ENCODE results near the gene SLC43A3.
"Not testable (repeated sequence)": the region's sequence is repeated elsewhere in the genome, so short reads cannot be mapped to it uniquely, and the experiment has no call there.

The SLC43A3 gene

GRCh38 chr11:57405271-57405860, 21.6 kb downstream of the SLC43A3 start:
- DNase-seq (ENCODE audit: low spot score), result no peak
- no peak for TF ChIP-seq CTCF (IDR thresholded peaks at IDR 0.05; ENCODE audit: extremely low read depth, missing control alignments)

- no peak for TF ChIP-seq CTCF (IDR thresholded peaks at IDR 0.05; ENCODE audit: extremely low read depth, missing control alignments)
- no peak for DNase-seq (ENCODE audit: low spot score)
These were observed 23.1 kb downstream of the SLC43A3 start for GRCh38 chr11:57403802-57404147.

GRCh38 chr11:57403003-57403801, 23.7 kb downstream of the SLC43A3 start:
- not testable (repeated sequence) for DNase-seq (ENCODE audit: low spot score)

GRCh38 chr11:57402188-57403002, 24.5 kb downstream of the SLC43A3 start:
- TF ChIP-seq CTCF (IDR thresholded peaks at IDR 0.05; ENCODE audit: extremely low read depth, missing control alignments), result no peak
- DNase-seq (ENCODE audit: low spot score), result no peak

- no peak for TF ChIP-seq CTCF (IDR thresholded peaks at IDR 0.05; ENCODE audit: extremely low read depth, missing control alignments)
- DNase-seq (ENCODE audit: low spot score), result no peak
These were observed 26.8 kb downstream of the SLC43A3 start for GRCh38 chr11:57399972-57400578.

- DNase-seq (ENCODE audit: low spot score), result no peak
These were observed 27.7 kb downstream of the SLC43A3 start for GRCh38 chr11:57399221-57399620.

More at GRCh38 chr11:57399221-57399620, 27.7 kb downstream of the SLC43A3 start:
- TF ChIP-seq CTCF (IDR thresholded peaks at IDR 0.05; ENCODE audit: extremely low read depth, missing control alignments), result no peak
